SK-N-SH (cell line): ENCODE results near the gene MSX1. TPM values are rescaled to one million over a fixed set of nuclear protein-coding genes. Genes with fewer than 3 reads are reported as not detected.

ENCODE experiments used
- CTCF ChIA-PET: fragments of 300-600, 350-600 bp; formaldehyde crosslinking; extraction: SDS; loops from one replicate; lab custom pipeline; 2021; lab: Yijun Ruan, JAX
- POLR2A ChIA-PET: fragments of 350-600 bp; sonication (Branson Sonifier 250); formaldehyde crosslinking; extraction: SDS; loops from one replicate; lab custom pipeline; 2020; ENCODE audit warnings: antibody characterized with exemption, inconsistent platforms; lab: Yijun Ruan, JAX
- DNase-seq: peaks from one replicate; pipeline ENCODE4 v3.0.0; 2012
- H2AFZ ChIP-seq: fragments of 200-600 bp; sonication (generic); 2 replicates; pipeline ENCODE4 v1.8.1; 2016; ENCODE audit warnings: antibody characterized with exemption, mild to moderate bottlenecking, low read depth
- H3F3A ChIP-seq: fragments of 200-600 bp; sonication (generic); replicated peaks from 2 replicates; pipeline ENCODE3; 2016; ENCODE audit warnings: antibody characterized with exemption, mild to moderate bottlenecking; ENCODE audit not compliant: insufficient read depth
- H3K27ac ChIP-seq, 2 experiments: fragments of 200-500 bp in 1 of 2; fragments of 200-600 bp in 1 of 2; sonication (Bioruptor generic) in 1 of 2; sonication (generic), shearing (Covaris generic) in 1 of 2; 2 replicates each; pipeline versions ENCODE4 v1.5.1 to v1.6.1; 2014 to 2016; ENCODE audit warnings: low read depth in 2 of 2, inconsistent platforms in 1 of 2, low read length in 1 of 2, mild to moderate bottlenecking in 1 of 2, mixed read lengths in 1 of 2
- H3K27me3 ChIP-seq: fragments of 200-600 bp; sonication (generic), shearing (Covaris generic); 2 replicates; pipeline ENCODE4 v1.6.1; 2016; ENCODE audit warnings: mixed run types; ENCODE audit not compliant: insufficient read depth
- H3K36me3 ChIP-seq, 2 experiments: fragments of 200-500 bp in 1 of 2; fragments of 200-600 bp in 1 of 2; sonication (Bioruptor generic) in 1 of 2; sonication (generic) in 1 of 2; replicated peaks in 1 of 2; 2 replicates each; pipeline versions ENCODE3 to v1.5.1; 2014 to 2016; ENCODE audit warnings: low read length in 1 of 2, mild to moderate bottlenecking in 1 of 2; ENCODE audit not compliant: insufficient read depth in 2 of 2, control insufficient read depth in 1 of 2
- H3K4me1 ChIP-seq, 2 experiments: fragments of 200-500 bp in 1 of 2; fragments of 200-600 bp in 1 of 2; sonication (Bioruptor generic) in 1 of 2; sonication (generic), shearing (Covaris generic) in 1 of 2; 2 replicates each; pipeline versions ENCODE4 v1.5.1 to v1.6.1; 2014 to 2016; ENCODE audit warnings: low read depth in 1 of 2, low read length in 1 of 2, mixed run types in 1 of 2; ENCODE audit not compliant: insufficient read depth in 2 of 2, control insufficient read depth in 1 of 2
- H3K4me2 ChIP-seq: fragments of 200-600 bp; sonication (generic), shearing (Covaris generic); 2 replicates; pipeline ENCODE4 v1.6.1; 2017; ENCODE audit warnings: mixed run types
- H3K4me3 ChIP-seq, 2 experiments: fragments of 200-500 bp in 1 of 2; fragments of 200-600 bp in 1 of 2; sonication (Bioruptor generic) in 1 of 2; sonication (generic), shearing (Covaris generic) in 1 of 2; 2 replicates each; pipeline versions ENCODE4 v1.5.1 to v1.8.1; 2014 to 2016; ENCODE audit warnings: low read depth in 2 of 2, inconsistent platforms in 1 of 2, low read length in 1 of 2, mild to moderate bottlenecking in 1 of 2, mixed read lengths in 1 of 2, moderate library complexity in 1 of 2
- H3K79me2 ChIP-seq: fragments of 200-600 bp; sonication (generic); 2 replicates; pipeline ENCODE4 v1.8.1; 2017; ENCODE audit warnings: mild to moderate bottlenecking; ENCODE audit not compliant: insufficient read depth
- H3K9ac ChIP-seq: fragments of 200-600 bp; sonication (generic); 2 replicates; pipeline ENCODE4 v1.6.1; 2017; ENCODE audit warnings: mixed run types
- H3K9me2 ChIP-seq: fragments of 200-600 bp; sonication (generic); 2 replicates; pipeline ENCODE4 v1.6.1; 2017; ENCODE audit warnings: mixed run types
- H3K9me3 ChIP-seq: fragments of 200-600 bp; sonication (generic); 2 replicates; pipeline ENCODE4 v1.6.1; 2017; ENCODE audit warnings: mixed run types, mild to moderate bottlenecking, moderate library complexity
- H4K20me1 ChIP-seq: fragments of 200-600 bp; sonication (generic); 2 replicates; pipeline ENCODE4 v1.6.1; 2017; ENCODE audit warnings: mild to moderate bottlenecking, mixed run types; ENCODE audit not compliant: insufficient read depth
- EP300 ChIP-seq, 2 experiments: IDR thresholded peaks; 2 replicates each; pipeline versions ENCODE4 v1.4.0 to v1.6.1; 2012; ENCODE audit warnings: borderline replicate concordance in 1 of 2, low read depth in 1 of 2, low read length in 1 of 2
- FOXJ3 ChIP-seq: sonication (generic); formaldehyde crosslinking; IDR thresholded peaks from 2 replicates; pipeline ENCODE4 v1.5.1; 2020; ENCODE audit warnings: mild to moderate bottlenecking, missing genetic modification reagents
- MXI1 ChIP-seq: IDR thresholded peaks from 2 replicates; pipeline ENCODE4 v1.6.1; 2012; ENCODE audit warnings: mild to moderate bottlenecking, low read depth, low read length, improper control_type of control experiment
- NFIC ChIP-seq: IDR thresholded peaks from 2 replicates; pipeline ENCODE4 v1.4.0; 2012; ENCODE audit warnings: borderline replicate concordance
- RFX5 ChIP-seq: IDR thresholded peaks from 2 replicates; pipeline ENCODE4 v1.6.1; 2012; ENCODE audit warnings: mild to moderate bottlenecking, improper control_type of control experiment, low read length
- SIN3A ChIP-seq: IDR thresholded peaks from 2 replicates; pipeline ENCODE4 v1.6.1; 2012; ENCODE audit warnings: low read depth, mild to moderate bottlenecking, low read length, moderate library complexity, borderline replicate concordance
- TAF1 ChIP-seq: IDR thresholded peaks from 2 replicates; pipeline ENCODE4 v1.6.1; 2012; ENCODE audit warnings: low read depth, mild to moderate bottlenecking, low read length, moderate library complexity, borderline replicate concordance
- USF2 ChIP-seq: fragments of 150-350 bp; IDR thresholded peaks from 2 replicates; pipeline ENCODE4 v1.6.1; 2017; ENCODE audit warnings: antibody characterized with exemption, low read length, low read depth, borderline replicate concordance
- WGBS: methylation state at CpG from one replicate; pipeline ENCODE4 v1.1.6; 2017; ENCODE audit warnings: low lambda C conversion rate; 5-methylcytosine and 5-hydroxymethylcytosine counted together
- polyA plus RNA-seq, 3 experiments: library from polyadenylated mRNA; depleted of rRNA; stranded (reverse); fragments of >200 nt; gene quantifications; 2 replicates each; pipeline ENCODE4 v1.2.3, GENCODE V29; 2012
- TF ChIP-seq, protein P1 (sequence below): IDR thresholded peaks from 2 replicates; pipeline ENCODE4 v1.4.0; 2012; ENCODE audit warnings: low read depth, borderline replicate concordance
- TF ChIP-seq, protein P2 (sequence below): fragments of 150-350 bp; IDR thresholded peaks from 2 replicates; pipeline ENCODE4 v1.6.1; 2016; ENCODE audit warnings: mild to moderate bottlenecking, low read depth, low read length

MSX1 gene
- polyA plus RNA-seq, 1 of the 3 experiments (the other 2 are of a cell fraction): 2.1 TPM

GRCh38 chr4:4852591-4853362, 6.7 kb upstream of the MSX1 start (continued):
- no peak for TF ChIP-seq FOXJ3 (CRISPR knock-in tag)
- no peak for TF ChIP-seq NFIC
- no peak for TF ChIP-seq SIN3A
- no peak for TF ChIP-seq MXI1
- no peak for TF ChIP-seq RFX5
- TF ChIP-seq, protein P1, sequence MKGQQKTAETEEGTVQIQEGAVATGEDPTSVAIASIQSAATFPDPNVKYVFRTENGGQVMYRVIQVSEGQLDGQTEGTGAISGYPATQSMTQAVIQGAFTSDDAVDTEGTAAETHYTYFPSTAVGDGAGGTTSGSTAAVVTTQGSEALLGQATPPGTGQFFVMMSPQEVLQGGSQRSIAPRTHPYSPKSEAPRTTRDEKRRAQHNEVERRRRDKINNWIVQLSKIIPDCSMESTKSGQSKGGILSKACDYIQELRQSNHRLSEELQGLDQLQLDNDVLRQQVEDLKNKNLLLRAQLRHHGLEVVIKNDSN: no peak
- TF ChIP-seq TAF1: no peak
- TF ChIP-seq, protein P2, sequence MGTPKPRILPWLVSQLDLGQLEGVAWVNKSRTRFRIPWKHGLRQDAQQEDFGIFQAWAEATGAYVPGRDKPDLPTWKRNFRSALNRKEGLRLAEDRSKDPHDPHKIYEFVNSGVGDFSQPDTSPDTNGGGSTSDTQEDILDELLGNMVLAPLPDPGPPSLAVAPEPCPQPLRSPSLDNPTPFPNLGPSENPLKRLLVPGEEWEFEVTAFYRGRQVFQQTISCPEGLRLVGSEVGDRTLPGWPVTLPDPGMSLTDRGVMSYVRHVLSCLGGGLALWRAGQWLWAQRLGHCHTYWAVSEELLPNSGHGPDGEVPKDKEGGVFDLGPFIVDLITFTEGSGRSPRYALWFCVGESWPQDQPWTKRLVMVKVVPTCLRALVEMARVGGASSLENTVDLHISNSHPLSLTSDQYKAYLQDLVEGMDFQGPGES: no peak

DNA sequence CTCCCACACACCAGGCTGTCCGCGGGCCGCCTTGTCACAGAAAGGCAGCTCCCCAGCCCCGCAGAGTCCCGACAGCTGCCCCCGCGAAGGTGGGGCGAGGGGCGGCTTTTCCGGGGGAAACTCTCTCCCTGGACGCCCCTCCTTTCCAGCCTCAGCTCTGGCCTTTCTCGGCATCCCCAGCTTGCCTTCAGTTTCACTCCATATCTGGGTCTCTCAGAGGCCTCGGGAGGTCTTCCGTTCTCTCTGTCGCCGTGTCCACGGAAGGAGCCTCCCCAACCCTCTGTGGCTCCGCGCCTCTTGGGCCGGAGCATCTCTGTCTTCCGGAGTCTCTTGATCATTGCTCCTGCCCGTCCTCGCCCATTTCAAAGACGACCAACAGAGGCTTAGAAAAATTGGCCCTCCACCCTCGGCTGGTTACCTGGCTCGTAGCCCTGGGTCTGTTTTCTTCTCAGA, 6.1 kb upstream of the MSX1 start:
- DNase-seq: peak; percentile 47
- no peak overlapping the region for H3K27ac ChIP-seq
- H3K9ac ChIP-seq: peak overlapping the region; percentile 17; the same call in 1 of the 2 replicates
- POLR2A ChIA-PET: interaction anchor here (0.8 kb wide), 1 partner anchor 10 kb away, joined by 4 read pairs; no protein-coding TSS in a partner anchor
- CTCF ChIA-PET: interaction anchor here (1.4 to 1.5 kb wide), 4 partner anchors 73 to 176 kb away, joined by 3 to 4 read pairs (median 4); no protein-coding TSS in a partner anchor
- 10% methylated on average over 24 of the region's 26 CpGs for WGBS
- H3K9me2 ChIP-seq: no peaks in the 10 kb centered on the region
- H3K4me3 ChIP-seq: peak overlapping the region; percentile 13 to 46; a peak in 3 of 4 replicates
- H3K36me3 ChIP-seq: no peaks in the 10 kb centered on the region
- peaks cover 50% of the 10 kb centered on the region for H3K27me3 ChIP-seq
- TF ChIP-seq USF2 (no peak), EP300 (IDR thresholded peaks at IDR 0.05; ENCODE audit: borderline replicate concordance in 1 of 2, low read depth in 1 of 2, low read length in 1 of 2) (no peak)
- no peaks in the 10 kb centered on the region for H4K20me1 ChIP-seq
- peak overlapping the region; percentile 68 for H2AFZ ChIP-seq
- H3K9me3 ChIP-seq: no peaks in the 10 kb centered on the region
- H3K79me2 ChIP-seq: no peaks in the 10 kb centered on the region
- peaks cover 0 to 4% of the 10 kb centered on the region in 2 experiments; a peak in 1 of 4 replicates for H3K4me1 ChIP-seq
- H3F3A ChIP-seq: peaks cover 5% of the 10 kb centered on the region
- H3K4me2 ChIP-seq: peak overlapping the region; percentile 77
